GM12892 (cell line): ENCODE results near the gene SLC30A9.

Experiments used
- POLR2A ChIP-seq: IDR thresholded peaks from 2 replicates; pipeline ENCODE4 v1.6.1; 2011; ENCODE audit warnings: low read depth, low read length, control low read depth
- TAF1 ChIP-seq: IDR thresholded peaks from 2 replicates; pipeline ENCODE4 v1.6.1; 2011; ENCODE audit warnings: low read depth, mild to moderate bottlenecking, control low read depth, low read length, borderline replicate concordance

DNA sequence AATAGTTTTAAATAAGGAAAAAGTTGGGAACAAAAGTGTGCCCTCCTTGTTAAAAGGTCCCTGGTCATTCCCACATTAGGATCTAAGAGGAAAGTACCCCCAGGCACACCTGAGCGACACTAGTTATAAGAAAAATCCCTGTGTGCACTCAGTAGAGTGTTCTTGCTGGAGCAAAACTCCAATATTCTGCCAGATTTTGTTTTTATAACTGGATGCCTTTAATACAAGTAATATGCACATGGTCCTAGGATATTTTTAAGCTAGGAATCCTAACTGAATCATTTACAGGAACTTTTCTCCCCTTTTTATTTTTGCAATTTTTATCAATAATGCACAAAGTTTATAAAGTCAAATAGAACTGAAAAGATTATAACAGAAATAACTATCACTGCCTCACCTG, 93.5 kb downstream of the SLC30A9 start:
- TF ChIP-seq TAF1 (no peak), POLR2A (no peak)
